Sigmoid colon (tissue), 7 donors: Measurements from ENCODE around the gene FIGN. TPM values are rescaled to one million over a fixed set of nuclear protein-coding genes. Genes with fewer than 3 reads are reported as not detected.

ENCODE experiments used
- DNase-seq: peaks from one replicate; pipeline ENCODE4 v3.0.0-alpha.2; 2019
- H3K27ac ChIP-seq, 4 donors: fragments of 200-600 bp; sonication (generic); one replicate each; pipeline ENCODE4 v1.5.1; 2016 to 2019; ENCODE audit warnings: mild to moderate bottlenecking in 1 of 4
- H3K27me3 ChIP-seq, 3 donors: fragments of 200-600 bp; sonication (generic); one replicate each; pipeline ENCODE4 v1.5.1; 2019; ENCODE audit warnings: mild to moderate bottlenecking in 1 of 3
- H3K36me3 ChIP-seq, 4 donors: fragments of 200-600 bp; sonication (generic); one replicate each; pipeline ENCODE4 v1.5.1; 2016 to 2019
- H3K4me1 ChIP-seq, 4 donors: fragments of 200-600 bp; sonication (generic); one replicate each; pipeline ENCODE4 v1.5.1; 2017 to 2019
- H3K4me3 ChIP-seq, 4 donors: fragments of 200-600 bp; sonication (generic); one replicate each; pipeline ENCODE4 v1.5.1; 2017 to 2019; ENCODE audit warnings: mild to moderate bottlenecking in 2 of 4, moderate library complexity in 1 of 4
- H3K9me3 ChIP-seq, 4 donors: fragments of 200-600 bp in 3 of 4; sonication (generic) in 3 of 4; one replicate each; pipeline versions ENCODE4 v1.5.1 to v1.6.1; 2013 to 2019
- EP300 ChIP-seq, 4 donors: sonication (generic); formaldehyde crosslinking; IDR thresholded peaks; one replicate each; pipeline ENCODE4 v1.6.1; 2017; ENCODE audit warnings: antibody characterized with exemption in 4 of 4
- POLR2A ChIP-seq, 2 donors: fragments of 450-650 bp; IDR thresholded peaks; one replicate each; pipeline ENCODE4 v1.6.1; 2016; ENCODE audit warnings: antibody characterized with exemption in 2 of 2, mild to moderate bottlenecking in 2 of 2, moderate library complexity in 2 of 2
- POLR2AphosphoS5 ChIP-seq, 4 donors: sonication (generic); formaldehyde crosslinking; IDR thresholded peaks; one replicate each; pipeline ENCODE4 v1.6.1; 2017; ENCODE audit warnings: antibody characterized with exemption in 4 of 4
- WGBS, 2 donors: extraction: QIAGEN DNeasy Blood & Tissue Kit; methylation state at CpG; one replicate each; pipeline ENCODE4 v1.1.7; 2013; 5-methylcytosine and 5-hydroxymethylcytosine counted together
- intact Hi-C: fragments of 100-400 bp; cut with DNase I; formaldehyde crosslinking; loops from one replicate; pipeline ENCODE4 v1.15.1; 2023
- polyA plus RNA-seq, 3 donors: library from polyadenylated mRNA; stranded (reverse); fragments of 200-250 nt; gene quantifications; one replicate each; pipeline ENCODE4 v1.2.3, GENCODE V29; 2013
- total RNA-seq, 4 donors: library from RNA; depleted of rRNA; stranded (reverse); fragments of >200 nt; gene quantifications; one replicate each; pipeline ENCODE4 v1.1.0, GENCODE V29; 2016
- TF ChIP-seq, protein P1 (sequence below), 4 experiments: fragments of 450-650 bp in 3 of 4; fragments of 200-600 bp in 1 of 4; IDR thresholded peaks; one replicate each; pipeline ENCODE4 v1.5.1; 2016 to 2019; ENCODE audit warnings: antibody characterized with exemption in 4 of 4, mild to moderate bottlenecking in 3 of 4, moderate library complexity in 2 of 4
- donor health status: healthy with polysubstance abuse.
- donor health status: Bipolar disorder and iron deficiency.
- donor health status: healthy.

The FIGN gene
- total and polyA plus RNA-seq, 7 donors, result under 0.01 to 8.0 (median 3.7) TPM; not detected in 1

GRCh38 chr2:163580757-163581156 is 155.1 kb downstream of the FIGN start:
- Histone ChIP-seq H3K9me3 (no peaks in the 10 kb centered on the region), H3K27ac (no peak overlapping the region), H3K4me1 (no peaks in the 10 kb centered on the region), H3K4me3 (no peak overlapping the region), H3K27me3 (no peaks in the 10 kb centered on the region), H3K36me3 (no peaks in the 10 kb centered on the region)
- intact Hi-C loops, result no loop called here
- 92 to 100% methylated on average over 1 of the region's 1 CpG for WGBS, 2 donors
- TF ChIP-seq POLR2AphosphoS5 (IDR thresholded peaks at IDR 0.05) (no peak), EP300 (IDR thresholded peaks at IDR 0.05) (no peak), POLR2A (IDR thresholded peaks at IDR 0.05) (no peak)
- TF ChIP-seq, protein P1, sequence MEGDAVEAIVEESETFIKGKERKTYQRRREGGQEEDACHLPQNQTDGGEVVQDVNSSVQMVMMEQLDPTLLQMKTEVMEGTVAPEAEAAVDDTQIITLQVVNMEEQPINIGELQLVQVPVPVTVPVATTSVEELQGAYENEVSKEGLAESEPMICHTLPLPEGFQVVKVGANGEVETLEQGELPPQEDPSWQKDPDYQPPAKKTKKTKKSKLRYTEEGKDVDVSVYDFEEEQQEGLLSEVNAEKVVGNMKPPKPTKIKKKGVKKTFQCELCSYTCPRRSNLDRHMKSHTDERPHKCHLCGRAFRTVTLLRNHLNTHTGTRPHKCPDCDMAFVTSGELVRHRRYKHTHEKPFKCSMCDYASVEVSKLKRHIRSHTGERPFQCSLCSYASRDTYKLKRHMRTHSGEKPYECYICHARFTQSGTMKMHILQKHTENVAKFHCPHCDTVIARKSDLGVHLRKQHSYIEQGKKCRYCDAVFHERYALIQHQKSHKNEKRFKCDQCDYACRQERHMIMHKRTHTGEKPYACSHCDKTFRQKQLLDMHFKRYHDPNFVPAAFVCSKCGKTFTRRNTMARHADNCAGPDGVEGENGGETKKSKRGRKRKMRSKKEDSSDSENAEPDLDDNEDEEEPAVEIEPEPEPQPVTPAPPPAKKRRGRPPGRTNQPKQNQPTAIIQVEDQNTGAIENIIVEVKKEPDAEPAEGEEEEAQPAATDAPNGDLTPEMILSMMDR (IDR thresholded peaks at IDR 0.05), result no peak
- no peak for DNase-seq

DNA sequence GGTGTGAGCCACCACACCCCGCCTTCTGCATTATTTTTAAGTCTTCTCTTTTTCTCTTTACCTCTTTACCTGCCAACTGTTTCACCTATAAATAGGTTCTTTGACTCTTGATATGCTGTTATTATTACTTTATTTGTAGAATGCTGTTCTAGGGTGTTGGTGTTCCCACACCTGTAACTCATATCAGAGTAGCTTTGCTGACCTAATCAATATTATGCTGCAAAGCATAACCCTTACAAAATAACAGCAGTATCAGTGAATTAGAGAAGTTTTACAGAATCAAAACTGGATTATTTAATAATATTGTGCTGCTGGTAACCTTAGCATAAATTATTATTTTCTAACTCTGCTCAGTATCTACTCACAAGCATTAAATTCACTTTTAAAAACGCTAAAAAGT is 161.5 kb downstream of the FIGN start:
- H3K9me3 ChIP-seq, result no peaks in the 10 kb centered on the region
- no peak for DNase-seq
- intact Hi-C loops, result no loop called here
- no peak overlapping the region for H3K4me3 ChIP-seq
- H3K4me1 ChIP-seq, result no peaks in the 10 kb centered on the region
- no peaks in the 10 kb centered on the region for H3K36me3 ChIP-seq
- TF ChIP-seq POLR2AphosphoS5 (IDR thresholded peaks at IDR 0.05), result no peak
- WGBS, 2 donors, result 72 to 88% methylated on average over 2 of the region's 2 CpGs
- no peak overlapping the region for H3K27ac ChIP-seq
- no peaks in the 10 kb centered on the region for H3K27me3 ChIP-seq

GRCh38 chr2:163573652-163574051 is 162.2 kb downstream of the FIGN start:
- DNase-seq, result no peak
- Histone ChIP-seq H3K9me3 (no peaks in the 10 kb centered on the region), H3K36me3 (no peaks in the 10 kb centered on the region), H3K27ac (no peak overlapping the region), H3K4me1 (no peaks in the 10 kb centered on the region), H3K4me3 (no peak overlapping the region), H3K27me3 (no peaks in the 10 kb centered on the region)
- intact Hi-C loops, result no loop called here
- TF ChIP-seq, protein P1 (IDR thresholded peaks at IDR 0.05), result no peak
- no peak for TF ChIP-seq POLR2AphosphoS5 (IDR thresholded peaks at IDR 0.05)
- no peak for TF ChIP-seq POLR2A (IDR thresholded peaks at IDR 0.05)
- no peak for TF ChIP-seq EP300 (IDR thresholded peaks at IDR 0.05)
- WGBS, 2 donors, result 25 to 65% methylated on average over 1 of the region's 1 CpG

- intact Hi-C loops, result no loop called here
- Histone ChIP-seq H3K27me3 (no peaks in the 10 kb centered on the region), H3K9me3 (no peaks in the 10 kb centered on the region), H3K4me3 (no peak overlapping the region), H3K27ac (no peak overlapping the region), H3K36me3 (no peaks in the 10 kb centered on the region), H3K4me1 (no peaks in the 10 kb centered on the region)
- TF ChIP-seq EP300 (IDR thresholded peaks at IDR 0.05), result no peak
- no peak for TF ChIP-seq POLR2A (IDR thresholded peaks at IDR 0.05)
- no peak for TF ChIP-seq POLR2AphosphoS5 (IDR thresholded peaks at IDR 0.05)
- TF ChIP-seq, protein P1 (IDR thresholded peaks at IDR 0.05), result no peak
- DNase-seq, result no peak
- WGBS, 2 donors, result 87 to 94% methylated on average over 7 of the region's 7 CpGs
These were observed 163.0 kb downstream of the FIGN start for GRCh38 chr2:163572850-163573249.

GRCh38 chr2:163571423-163572102 is 164.2 kb downstream of the FIGN start:
- DNase-seq, result no peak
- Histone ChIP-seq H3K4me3 (no peak overlapping the region), H3K27ac (no peak overlapping the region), H3K27me3 (no peaks in the 10 kb centered on the region), H3K9me3 (no peaks in the 10 kb centered on the region), H3K36me3 (no peaks in the 10 kb centered on the region), H3K4me1 (no peaks in the 10 kb centered on the region)
- TF ChIP-seq, protein P1 (IDR thresholded peaks at IDR 0.05), result no peak
- TF ChIP-seq EP300 (IDR thresholded peaks at IDR 0.05) (no peak), POLR2A (IDR thresholded peaks at IDR 0.05) (no peak), POLR2AphosphoS5 (IDR thresholded peaks at IDR 0.05) (no peak)
- intact Hi-C loops, result no loop called here
- 48 to 80% methylated on average over 7 of the region's 7 CpGs for WGBS, 2 donors
